ENCODE results near the gene POLK.
A peak's percentile ranks its signal among the peaks of the same experiment; 100 is the strongest.
"Not testable (repeated sequence)": the region's sequence is repeated elsewhere in the genome, so short reads cannot be mapped to it uniquely, and the experiment has no call there.

The POLK gene

GRCh38 chr5:75491621-75492020 is 20.1 kb upstream of the POLK start:
- Histone ChIP-seq H3K9me3 (peaks cover 5% of the 10 kb centered on the region; the same call in 1 of the 2 replicates), H3K36me3 (replicated peaks) (no peaks in the 10 kb centered on the region; the same call in 1 of the 2 replicates), H3K27me3 (ENCODE audit: low read depth) (no peaks in the 10 kb centered on the region), H3K4me3 (no peak overlapping the region), H3K4me1 (no peaks in the 10 kb centered on the region; the same call in 1 of the 2 replicates)
- DNase-seq (ENCODE audit: low spot score in 2 of 2) = no peak
- in situ Hi-C loops (cut with MboI; ENCODE audit: low sequenced_read_pairs) = no loop called here

- in situ Hi-C loops (cut with MboI; ENCODE audit: low sequenced_read_pairs) = no loop called here
- H3K4me3 ChIP-seq = no peak overlapping the region
- no peaks in the 10 kb centered on the region for H3K27me3 ChIP-seq (ENCODE audit: low read depth)
- no peaks in the 10 kb centered on the region for H3K9me3 ChIP-seq
- no peaks in the 10 kb centered on the region for H3K4me1 ChIP-seq
- no peak for DNase-seq (ENCODE audit: low spot score in 2 of 2)
- peaks cover 4% of the 10 kb centered on the region; the same call in 1 of the 2 replicates for H3K36me3 ChIP-seq (replicated peaks)
Observed at GRCh38 chr5:75496026-75496425, 15.7 kb upstream of the POLK start.

GRCh38 chr5:75498208-75498777 is 13.4 kb upstream of the POLK start:
- no peak for DNase-seq (ENCODE audit: low spot score in 2 of 2)
- H3K9me3 ChIP-seq = no peaks in the 10 kb centered on the region
- H3K36me3 ChIP-seq (replicated peaks) = peaks cover 4% of the 10 kb centered on the region; the same call in 1 of the 2 replicates
- no peaks in the 10 kb centered on the region for H3K27me3 ChIP-seq (ENCODE audit: low read depth)
- in situ Hi-C loops (cut with MboI; ENCODE audit: low sequenced_read_pairs) = no loop called here
- H3K4me1 ChIP-seq = no peaks in the 10 kb centered on the region
- H3K4me3 ChIP-seq = no peak overlapping the region

DNA sequence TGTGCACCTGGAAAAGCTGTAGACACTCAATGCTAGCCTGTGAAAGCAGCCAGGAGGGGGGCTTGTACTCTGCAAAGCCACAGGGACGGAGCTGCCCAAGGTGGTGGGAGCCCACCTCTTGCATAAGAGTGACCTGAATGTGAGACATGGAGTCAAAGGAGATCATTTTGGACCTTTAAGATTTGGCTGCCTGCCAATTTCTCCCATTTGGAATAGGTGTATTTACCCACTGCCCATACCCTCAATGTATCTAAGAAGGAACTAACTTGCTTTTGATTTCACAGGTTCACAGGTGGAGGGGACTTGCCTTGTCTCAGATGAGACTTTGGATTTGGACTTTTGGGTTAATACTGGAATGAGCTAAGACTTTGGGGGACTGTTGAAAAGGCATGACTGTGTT is 12.8 kb upstream of the POLK start:
- in situ Hi-C loops (cut with MboI; ENCODE audit: low sequenced_read_pairs); H3K27me3 ChIP-seq (ENCODE audit: low read depth); DNase-seq (ENCODE audit: low spot score in 2 of 2); H3K4me1 ChIP-seq; H3K4me3 ChIP-seq; H3K36me3 ChIP-seq (replicated peaks); H3K9me3 ChIP-seq: not testable (repeated sequence)

GRCh38 chr5:75505112-75505511 is 6.6 kb upstream of the POLK start:
- H3K27me3 ChIP-seq (ENCODE audit: low read depth); H3K4me3 ChIP-seq; H3K9me3 ChIP-seq; H3K36me3 ChIP-seq (replicated peaks); in situ Hi-C loops (cut with MboI; ENCODE audit: low sequenced_read_pairs); DNase-seq (ENCODE audit: low spot score in 2 of 2): not testable (repeated sequence)
- H3K4me1 ChIP-seq = peaks cover 17% of the 10 kb centered on the region

GRCh38 chr5:75507841-75508240 is 3.9 kb upstream of the POLK start:
- Histone ChIP-seq H3K4me3 (no peak overlapping the region), H3K27me3 (ENCODE audit: low read depth) (no peaks in the 10 kb centered on the region), H3K9me3 (no peaks in the 10 kb centered on the region), H3K4me1 (peaks cover 21% of the 10 kb centered on the region), H3K36me3 (replicated peaks) (no peaks in the 10 kb centered on the region)
- in situ Hi-C loops (cut with MboI; ENCODE audit: low sequenced_read_pairs) = no loop called here
- no peak for DNase-seq (ENCODE audit: low spot score in 2 of 2)

DNA sequence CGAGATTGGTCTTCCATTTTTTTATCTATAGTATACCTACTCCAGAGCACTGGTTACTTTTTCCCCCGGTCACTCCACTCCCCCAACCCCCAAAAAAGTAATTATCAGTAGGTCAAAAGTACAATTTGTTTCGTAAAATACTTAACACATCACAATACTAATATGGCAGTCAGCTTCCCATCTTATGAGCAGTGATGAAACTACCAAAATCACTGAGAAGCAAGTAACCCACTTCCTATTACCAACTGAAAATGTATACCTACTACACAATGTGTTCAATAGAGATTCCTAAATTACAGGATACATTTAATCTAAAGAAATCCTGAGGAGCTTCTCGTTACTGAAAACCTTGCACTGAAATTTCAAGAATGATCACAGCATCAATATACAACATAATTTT is 2.1 kb upstream of the POLK start:
- Histone ChIP-seq H3K9me3 (no peaks in the 10 kb centered on the region), H3K36me3 (replicated peaks) (no peaks in the 10 kb centered on the region), H3K4me3 (peak overlapping the region; percentile 81), H3K4me1 (peaks cover 32% of the 10 kb centered on the region), H3K27me3 (ENCODE audit: low read depth) (no peaks in the 10 kb centered on the region)
- in situ Hi-C loops (cut with MboI; ENCODE audit: low sequenced_read_pairs) = no loop called here
- no peak for DNase-seq (ENCODE audit: low spot score in 2 of 2)

- in situ Hi-C loops (cut with MboI; ENCODE audit: low sequenced_read_pairs) = no loop called here
- peaks cover 32% of the 10 kb centered on the region for H3K4me1 ChIP-seq
- no peaks in the 10 kb centered on the region for H3K36me3 ChIP-seq (replicated peaks)
- peak overlapping the region; percentile 81 for H3K4me3 ChIP-seq
- H3K9me3 ChIP-seq = no peaks in the 10 kb centered on the region
- peak in 1 of 2 experiments; percentile 10 for DNase-seq (ENCODE audit: low spot score in 2 of 2)
- no peaks in the 10 kb centered on the region for H3K27me3 ChIP-seq (ENCODE audit: low read depth)
Observed at GRCh38 chr5:75509956-75510355, 1.7 kb upstream of the POLK start.

DNA sequence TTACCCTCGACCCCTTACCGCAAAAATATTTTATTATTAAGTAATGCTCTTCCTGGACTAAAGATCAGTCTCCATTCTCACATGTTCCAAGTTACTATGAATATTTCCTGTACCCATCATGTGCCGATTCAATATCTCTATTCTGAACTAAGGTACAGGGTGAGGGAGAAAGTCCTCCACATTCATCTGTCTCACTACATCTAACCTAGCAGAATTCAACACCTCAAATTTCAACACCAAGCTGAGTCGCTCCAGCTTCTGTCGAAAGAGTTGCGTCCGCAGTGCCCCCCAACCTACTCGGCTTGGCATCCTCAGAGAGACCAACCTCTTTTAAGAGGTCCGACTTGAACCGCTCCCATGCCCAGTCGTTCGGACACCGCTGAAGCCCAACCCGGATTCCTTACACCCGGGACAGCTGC is 1.3 kb upstream of the POLK start:
- Histone ChIP-seq H3K36me3 (replicated peaks) (no peaks in the 10 kb centered on the region), H3K4me3 (peak overlapping the region; percentile 81), H3K27me3 (ENCODE audit: low read depth) (no peaks in the 10 kb centered on the region), H3K9me3 (no peaks in the 10 kb centered on the region), H3K4me1 (peaks cover 32% of the 10 kb centered on the region)
- in situ Hi-C loops (cut with MboI; ENCODE audit: low sequenced_read_pairs) = no loop called here
- DNase-seq (ENCODE audit: low spot score in 2 of 2) = peak in 1 of 2 experiments; percentile 44

DNA sequence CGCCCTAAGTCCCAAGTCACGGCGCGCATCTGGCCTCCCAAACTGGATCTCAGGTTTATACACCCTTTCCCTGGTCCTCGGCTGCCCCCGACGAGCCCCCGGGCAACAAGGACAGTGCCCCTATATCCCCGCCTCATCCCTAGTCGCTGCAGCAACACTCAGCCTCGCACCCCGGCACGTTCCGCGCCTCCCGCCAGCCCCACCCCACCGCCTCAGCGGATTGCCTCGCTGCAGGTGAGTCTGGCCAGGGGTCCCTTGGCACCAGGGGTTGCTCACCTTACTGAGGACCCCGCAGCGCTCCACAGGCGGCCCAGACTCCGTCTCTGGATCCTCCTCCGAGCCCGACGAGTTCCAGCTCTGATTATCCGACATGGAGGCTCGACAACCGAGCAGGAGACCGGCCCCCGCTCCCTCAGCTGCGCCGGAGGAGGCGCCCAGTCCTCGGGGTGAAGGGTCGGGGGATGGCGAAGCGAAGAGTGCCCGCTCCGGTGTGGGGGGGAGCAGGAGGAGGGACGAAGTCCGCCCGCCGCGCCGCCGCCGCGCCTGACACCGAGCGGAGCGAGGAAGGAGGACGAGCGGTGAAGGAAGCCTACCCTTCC is 756 bp upstream of the POLK start:
- Histone ChIP-seq H3K27me3 (ENCODE audit: low read depth) (no peaks in the 10 kb centered on the region), H3K4me3 (peak overlapping the region; percentile 81), H3K9me3 (no peaks in the 10 kb centered on the region), H3K4me1 (peaks cover 32% of the 10 kb centered on the region), H3K36me3 (replicated peaks) (no peaks in the 10 kb centered on the region)
- peak in 1 of 2 experiments; percentile 59 for DNase-seq (ENCODE audit: low spot score in 2 of 2)
- in situ Hi-C loops (cut with MboI; ENCODE audit: low sequenced_read_pairs) = no loop called here

DNA sequence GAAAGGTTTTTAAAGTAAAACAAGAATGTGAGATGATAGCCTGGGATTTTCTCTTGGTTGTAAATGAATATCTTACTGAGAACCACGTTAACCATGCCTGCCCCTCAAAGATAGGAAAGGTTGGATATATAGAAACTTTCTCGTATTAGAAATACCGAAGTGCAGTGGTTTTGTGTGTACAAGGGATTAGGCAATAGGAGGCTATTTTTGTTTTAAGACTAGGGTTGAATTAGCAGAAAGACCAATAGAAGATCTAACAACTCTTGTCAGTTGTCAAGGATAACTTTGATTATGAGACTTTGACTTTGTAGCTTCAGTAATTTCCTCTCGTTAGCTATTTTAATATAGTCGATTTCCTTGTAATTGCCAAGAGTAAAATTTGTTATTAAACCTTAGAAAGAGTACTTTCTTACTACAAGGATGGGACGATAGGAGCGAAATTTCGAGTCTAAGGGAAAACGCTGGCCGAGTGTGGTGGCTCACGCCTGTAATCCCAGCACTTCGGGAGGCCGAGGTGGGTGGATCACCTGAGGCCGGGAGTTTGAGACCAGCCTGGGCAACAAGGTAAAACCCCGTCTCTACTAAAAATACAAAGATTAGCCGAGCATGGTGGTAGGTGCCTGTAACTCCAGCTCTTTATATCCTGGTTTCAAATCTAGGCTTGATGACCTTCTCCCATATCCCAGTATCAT is 838 bp downstream of the POLK start:
- Histone ChIP-seq H3K4me1 (peaks cover 32% of the 10 kb centered on the region), H3K4me3 (peak overlapping the region; percentile 81), H3K36me3 (replicated peaks) (no peaks in the 10 kb centered on the region), H3K9me3 (no peaks in the 10 kb centered on the region), H3K27me3 (ENCODE audit: low read depth) (no peaks in the 10 kb centered on the region)
- DNase-seq (ENCODE audit: low spot score in 2 of 2) = no peak
- in situ Hi-C loops (cut with MboI; ENCODE audit: low sequenced_read_pairs) = no loop called here

GRCh38 chr5:75513841-75514240 is 2.1 kb downstream of the POLK start:
- in situ Hi-C loops (cut with MboI; ENCODE audit: low sequenced_read_pairs) = no loop called here
- no peak for DNase-seq (ENCODE audit: low spot score in 2 of 2)
- H3K27me3 ChIP-seq (ENCODE audit: low read depth) = no peaks in the 10 kb centered on the region
- H3K4me1 ChIP-seq = peaks cover 19% of the 10 kb centered on the region
- H3K9me3 ChIP-seq = no peaks in the 10 kb centered on the region
- H3K4me3 ChIP-seq = no peak overlapping the region
- H3K36me3 ChIP-seq (replicated peaks) = no peaks in the 10 kb centered on the region

GRCh38 chr5:75514323-75514722 is 2.6 kb downstream of the POLK start:
- no peaks in the 10 kb centered on the region for H3K27me3 ChIP-seq (ENCODE audit: low read depth)
- no peaks in the 10 kb centered on the region for H3K9me3 ChIP-seq
- H3K4me1 ChIP-seq = peaks cover 15% of the 10 kb centered on the region
- H3K36me3 ChIP-seq (replicated peaks) = no peaks in the 10 kb centered on the region
- no peak for DNase-seq (ENCODE audit: low spot score in 2 of 2)
- no peak overlapping the region for H3K4me3 ChIP-seq
- in situ Hi-C loops (cut with MboI; ENCODE audit: low sequenced_read_pairs) = no loop called here

- Histone ChIP-seq H3K4me3 (no peak overlapping the region), H3K27me3 (ENCODE audit: low read depth) (no peaks in the 10 kb centered on the region), H3K9me3 (peaks cover 6% of the 10 kb centered on the region; the same call in 1 of the 2 replicates), H3K36me3 (replicated peaks) (no peaks in the 10 kb centered on the region), H3K4me1 (no peaks in the 10 kb centered on the region)
- DNase-seq (ENCODE audit: low spot score in 2 of 2) = no peak
- in situ Hi-C loops (cut with MboI; ENCODE audit: low sequenced_read_pairs) = no loop called here
Observed at GRCh38 chr5:75519761-75520160, 8.1 kb downstream of the POLK start.
